Transverse colon (tissue), 4 donors: Measurements from ENCODE around the gene PLEKHG2.

Source experiments
- CTCF ChIP-seq, 5 experiments: fragments of 200-600 bp in 3 of 5; fragments of 450-650 bp in 2 of 5; sonication (generic) in 3 of 5; IDR thresholded peaks; 1 replicate in 2 of 5; 2 replicates in 3 of 5; pipeline ENCODE4 v1.5.1; 2016 to 2017; ENCODE audit warnings: antibody characterized with exemption in 5 of 5, inconsistent platforms in 3 of 5, mild to moderate bottlenecking in 2 of 5, moderate library complexity in 1 of 5
- POLR2AphosphoS5 ChIP-seq, 3 donors: sonication (generic); formaldehyde crosslinking; IDR thresholded peaks; one replicate each; pipeline ENCODE4 v1.6.1; 2016; ENCODE audit warnings: antibody characterized with exemption in 3 of 3

DNA sequence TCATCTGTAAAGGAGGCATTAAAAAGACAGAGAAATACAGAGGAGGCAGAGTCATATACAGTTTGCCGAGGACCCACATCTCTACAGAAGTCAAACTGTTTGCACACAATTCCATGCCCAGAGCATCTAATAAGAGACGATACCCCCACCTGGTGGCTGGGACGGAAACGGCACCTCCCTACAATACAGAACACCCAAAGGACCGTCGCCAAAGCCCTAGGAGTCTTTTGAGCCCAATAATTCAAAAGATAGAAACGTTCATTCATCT, 703 bp upstream of the PLEKHG2 start:
- peak; percentile 84 to 100 (median 94) for TF ChIP-seq CTCF (IDR thresholded peaks at IDR 0.05)
- TF ChIP-seq POLR2AphosphoS5 (IDR thresholded peaks at IDR 0.05) = peak in 1 of 3 donors; percentile 97
